NCI-H2081 (cell line): Measurements from ENCODE around the gene LYPD4.
"Not testable (repeated sequence)": the region's sequence is repeated elsewhere in the genome, so short reads cannot be mapped to it uniquely, and the experiment has no call there.

ENCODE experiments used
- DNase-seq, 2 experiments: peaks; one replicate each; lab custom pipeline; 2025; lab: John Stamatoyannopoulos, UW

LYPD4 gene

GRCh38 chr19:41844601-41845000 is at the start of gene LYPD4:
TSS of gene LYPD4 (minus strand) at chr19:41844683. CDS start at chr19:41839285, 5,398 bp downstream.
- DNase-seq = no peak

GRCh38 chr19:41893899-41894298 is 49.4 kb upstream of the LYPD4 start:
- DNase-seq = no peak

GRCh38 chr19:41892173-41892902 is 47.9 kb upstream of the LYPD4 start:
- DNase-seq = no peak

GRCh38 chr19:41890936-41891335 is 46.5 kb upstream of the LYPD4 start:
- DNase-seq = no peak

- no peak for DNase-seq
Observed at GRCh38 chr19:41889896-41890295, 45.4 kb upstream of the LYPD4 start.

- no peak for DNase-seq
Observed at GRCh38 chr19:41888926-41889325, 44.4 kb upstream of the LYPD4 start.

GRCh38 chr19:41887711-41888382 is 43.4 kb upstream of the LYPD4 start:
- DNase-seq = no peak

GRCh38 chr19:41886761-41887710 is 42.6 kb upstream of the LYPD4 start:
- no peak for DNase-seq

- DNase-seq = peak; percentile 96 to 98
Observed at GRCh38 chr19:41883821-41884733, 39.6 kb upstream of the LYPD4 start.

- no peak for DNase-seq
Observed at GRCh38 chr19:41883463-41883820, 39.0 kb upstream of the LYPD4 start.

GRCh38 chr19:41882568-41883462 is 38.3 kb upstream of the LYPD4 start, which contains the start of gene ARHGEF1:
TSS of gene ARHGEF1 (plus strand) at chr19:41883184. CDS start at chr19:41888083, 4,899 bp downstream.
- peak; percentile 19 to 39 for DNase-seq

- DNase-seq = no peak
Observed at GRCh38 chr19:41880329-41880708, 35.8 kb upstream of the LYPD4 start.

- DNase-seq = no peak
Observed at GRCh38 chr19:41879670-41880328, 35.3 kb upstream of the LYPD4 start.

GRCh38 chr19:41879080-41879479 is 34.6 kb upstream of the LYPD4 start:
- DNase-seq = no peak

GRCh38 chr19:41877916-41878905 is 33.7 kb upstream of the LYPD4 start:
- DNase-seq = no peak

- DNase-seq = no peak
Observed at GRCh38 chr19:41876847-41877832, 32.7 kb upstream of the LYPD4 start, which contains the start of gene CD79A. TSS of gene CD79A (plus strand) at chr19:41877279. CDS start at chr19:41877305, 26 bp downstream.

- not testable (repeated sequence) for DNase-seq
Observed at GRCh38 chr19:41875973-41876372, 31.5 kb upstream of the LYPD4 start.
